ENCODE results near the gene F2RL1. TPM values are rescaled to one million over a fixed set of nuclear protein-coding genes. Genes with fewer than 3 reads are reported as not detected.
"Not testable (repeated sequence)": the region's sequence is repeated elsewhere in the genome, so short reads cannot be mapped to it uniquely, and the experiment has no call there.

F2RL1 gene
- total RNA-seq, 6 donors from 2014 or later = 2.1 to 9.7 (median 8.1) TPM

GRCh38 chr5:76776391-76776790 is 42.4 kb upstream of the F2RL1 start:
- WGBS, 2 donors = 87 to 94% methylated on average over 2 of the region's 2 CpGs
- TF ChIP-seq EP300 (IDR thresholded peaks at IDR 0.05) = no peak
- no peak for TF ChIP-seq POLR2A (IDR thresholded peaks at IDR 0.05)
- TF ChIP-seq, protein P1, sequence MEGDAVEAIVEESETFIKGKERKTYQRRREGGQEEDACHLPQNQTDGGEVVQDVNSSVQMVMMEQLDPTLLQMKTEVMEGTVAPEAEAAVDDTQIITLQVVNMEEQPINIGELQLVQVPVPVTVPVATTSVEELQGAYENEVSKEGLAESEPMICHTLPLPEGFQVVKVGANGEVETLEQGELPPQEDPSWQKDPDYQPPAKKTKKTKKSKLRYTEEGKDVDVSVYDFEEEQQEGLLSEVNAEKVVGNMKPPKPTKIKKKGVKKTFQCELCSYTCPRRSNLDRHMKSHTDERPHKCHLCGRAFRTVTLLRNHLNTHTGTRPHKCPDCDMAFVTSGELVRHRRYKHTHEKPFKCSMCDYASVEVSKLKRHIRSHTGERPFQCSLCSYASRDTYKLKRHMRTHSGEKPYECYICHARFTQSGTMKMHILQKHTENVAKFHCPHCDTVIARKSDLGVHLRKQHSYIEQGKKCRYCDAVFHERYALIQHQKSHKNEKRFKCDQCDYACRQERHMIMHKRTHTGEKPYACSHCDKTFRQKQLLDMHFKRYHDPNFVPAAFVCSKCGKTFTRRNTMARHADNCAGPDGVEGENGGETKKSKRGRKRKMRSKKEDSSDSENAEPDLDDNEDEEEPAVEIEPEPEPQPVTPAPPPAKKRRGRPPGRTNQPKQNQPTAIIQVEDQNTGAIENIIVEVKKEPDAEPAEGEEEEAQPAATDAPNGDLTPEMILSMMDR (IDR thresholded peaks at IDR 0.05) = no peak
- TF ChIP-seq POLR2AphosphoS5 (IDR thresholded peaks at IDR 0.05) = no peak

GRCh38 chr5:76780616-76781015 is 38.2 kb upstream of the F2RL1 start:
- not testable (repeated sequence) for H3K4me3 ChIP-seq, DNase-seq
- WGBS, 2 donors = 98 to 100% methylated on average over 4 of the region's 4 CpGs

More at GRCh38 chr5:76776391-76776790, 42.4 kb upstream of the F2RL1 start:
- Histone ChIP-seq H3K4me3 (no peak overlapping the region), H3K36me3 (no peaks in the 10 kb centered on the region), H3K27ac (no peak overlapping the region), H3K4me1 (peaks cover 0 to 12% (median 4%) of the 10 kb centered on the region in 4 donors), H3K27me3 (no peaks in the 10 kb centered on the region), H3K9me3 (no peaks in the 10 kb centered on the region)
- DNase-seq (no peak), ATAC-seq (ENCODE audit: low FRiP score in 2 of 2) (no peak)

DNA sequence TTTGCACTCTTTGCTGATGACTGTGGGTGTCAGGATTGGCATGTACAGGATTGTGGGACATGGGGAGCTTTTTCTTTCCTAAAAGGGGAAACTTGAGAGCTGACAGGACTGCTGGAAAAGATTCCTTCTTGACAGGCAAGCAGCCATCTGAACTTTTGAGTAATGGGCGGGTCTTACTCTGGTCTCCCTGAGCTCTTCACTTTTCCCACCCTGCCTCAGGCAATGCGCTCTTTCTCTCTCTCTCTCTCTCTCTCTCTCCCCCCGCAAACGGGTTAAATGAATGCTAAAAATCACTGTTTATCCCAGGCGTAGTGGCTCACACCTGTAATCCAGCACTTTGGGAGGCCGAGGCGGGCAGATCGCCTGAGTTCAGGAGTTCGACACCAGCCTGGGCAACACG is 37.1 kb upstream of the F2RL1 start:
- 90 to 91% methylated on average over 10 of the region's 10 CpGs for WGBS, 2 donors
- DNase-seq = no peak
- Histone ChIP-seq H3K27me3 (no peaks in the 10 kb centered on the region), H3K27ac (no peak overlapping the region), H3K9me3 (no peaks in the 10 kb centered on the region), H3K4me1 (no peaks in the 10 kb centered on the region), H3K4me3 (no peak overlapping the region), H3K36me3 (no peaks in the 10 kb centered on the region)
- no peak for ATAC-seq (ENCODE audit: low FRiP score in 2 of 2)
- TF ChIP-seq EP300 (IDR thresholded peaks at IDR 0.05) = no peak
- TF ChIP-seq, protein P1 (IDR thresholded peaks at IDR 0.05) = no peak
- no peak for TF ChIP-seq POLR2AphosphoS5 (IDR thresholded peaks at IDR 0.05)
- no peak for TF ChIP-seq POLR2A (IDR thresholded peaks at IDR 0.05)

More at GRCh38 chr5:76780616-76781015, 38.2 kb upstream of the F2RL1 start:
- H3K4me1 ChIP-seq; H3K27ac ChIP-seq; H3K36me3 ChIP-seq; H3K9me3 ChIP-seq; H3K27me3 ChIP-seq; ATAC-seq (ENCODE audit: low FRiP score in 2 of 2): not testable (repeated sequence)

GRCh38 chr5:76782444-76782843 is 36.4 kb upstream of the F2RL1 start:
- Histone ChIP-seq H3K9me3 (no peaks in the 10 kb centered on the region), H3K27me3 (no peaks in the 10 kb centered on the region), H3K4me1 (no peaks in the 10 kb centered on the region), H3K36me3 (no peaks in the 10 kb centered on the region), H3K4me3 (no peak overlapping the region), H3K27ac (no peak overlapping the region)
- TF ChIP-seq EP300 (IDR thresholded peaks at IDR 0.05) = no peak
- TF ChIP-seq POLR2A (IDR thresholded peaks at IDR 0.05) = no peak
- TF ChIP-seq POLR2AphosphoS5 (IDR thresholded peaks at IDR 0.05) = no peak
- TF ChIP-seq, protein P1 (IDR thresholded peaks at IDR 0.05) = no peak
- no peak for ATAC-seq (ENCODE audit: low FRiP score in 2 of 2)
- no peak for DNase-seq
- WGBS, 2 donors = 91 to 93% methylated on average over 3 of the region's 3 CpGs

DNA sequence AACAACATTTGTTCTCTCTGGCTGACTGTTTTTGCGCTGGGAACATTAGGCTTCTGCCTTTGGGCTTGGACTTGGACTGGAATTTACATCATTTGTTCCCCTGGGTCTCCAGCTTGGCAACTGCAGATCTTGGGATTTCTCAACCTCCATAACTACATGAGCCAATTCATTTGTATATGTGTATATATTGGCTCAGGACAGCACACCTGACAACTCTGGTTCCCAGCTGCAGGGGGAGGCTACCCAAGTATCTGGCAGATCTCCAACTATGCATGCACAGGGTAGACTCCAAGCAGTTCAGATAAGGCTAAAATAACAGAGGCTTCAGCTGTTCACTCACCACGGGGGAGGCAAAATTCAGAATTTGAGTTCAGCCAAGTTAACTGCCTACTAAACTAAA is 31.6 kb upstream of the F2RL1 start:
- TF ChIP-seq, protein P1 (IDR thresholded peaks at IDR 0.05) = no peak
- no peak for TF ChIP-seq POLR2A (IDR thresholded peaks at IDR 0.05)
- no peak for TF ChIP-seq EP300 (IDR thresholded peaks at IDR 0.05)
- no peak for TF ChIP-seq POLR2AphosphoS5 (IDR thresholded peaks at IDR 0.05)
- no peak overlapping the region for H3K27ac ChIP-seq
- 61 to 69% methylated on average over 2 of the region's 2 CpGs for WGBS, 2 donors
- no peak for DNase-seq
- H3K9me3 ChIP-seq = no peaks in the 10 kb centered on the region
- H3K27me3 ChIP-seq = no peaks in the 10 kb centered on the region
- no peak overlapping the region for H3K4me3 ChIP-seq
- H3K36me3 ChIP-seq = no peaks in the 10 kb centered on the region
- peaks cover 15 to 25% (median 20%) of the 10 kb centered on the region in 4 donors for H3K4me1 ChIP-seq
- peak in 1 of 2 donors; percentile 65 for ATAC-seq (ENCODE audit: low FRiP score in 2 of 2)
